Progenitor cell of endocrine pancreas (in vitro differentiated cells): ENCODE data around the gene PAQR8. TPM values are rescaled to one million over a fixed set of nuclear protein-coding genes. Genes with fewer than 3 reads are reported as not detected.

ENCODE experiments used
- DNase-seq: peaks from one replicate; pipeline ENCODE4 v3.0.0; 2021; ENCODE audit warnings: low spot score; ENCODE audit not compliant: unreplicated experiment
- H3K27ac Mint-ChIP-seq: 2 replicates; pipeline ENCODE4 v1.8.0; 2021; ENCODE audit warnings: mild to moderate bottlenecking, moderate library complexity, mixed read lengths
- H3K27me3 Mint-ChIP-seq: 2 replicates; pipeline ENCODE4 v1.8.0; 2021; ENCODE audit warnings: mixed read lengths
- H3K36me3 Mint-ChIP-seq: 2 replicates; pipeline ENCODE4 v1.8.0; 2022; ENCODE audit warnings: mixed read lengths; ENCODE audit not compliant: insufficient read depth
- H3K4me1 Mint-ChIP-seq: 2 replicates; pipeline ENCODE4 v1.8.0; 2021; ENCODE audit warnings: low read depth, mixed read lengths
- H3K4me3 Mint-ChIP-seq: 2 replicates; pipeline ENCODE4 v1.8.0; 2021; ENCODE audit warnings: low read depth, mild to moderate bottlenecking, moderate library complexity, mixed read lengths
- H3K9me3 Mint-ChIP-seq: 2 replicates; pipeline ENCODE4 v1.8.0; 2021; ENCODE audit warnings: low read depth, mixed read lengths
- CTCF ChIP-seq: fragments of 200-600 bp; sonication (generic); IDR thresholded peaks from one replicate; pipeline ENCODE4 v1.5.0; 2021; ENCODE audit warnings: antibody characterized with exemption, mild to moderate bottlenecking; ENCODE audit not compliant: unreplicated experiment
- total RNA-seq: library from RNA; stranded (reverse); gene quantifications from 2 replicates; pipeline ENCODE4 v1.2.1, GENCODE V29; 2021

The PAQR8 gene
- total RNA-seq, 1 donor from 2014 or later = 13.9 TPM

DNA sequence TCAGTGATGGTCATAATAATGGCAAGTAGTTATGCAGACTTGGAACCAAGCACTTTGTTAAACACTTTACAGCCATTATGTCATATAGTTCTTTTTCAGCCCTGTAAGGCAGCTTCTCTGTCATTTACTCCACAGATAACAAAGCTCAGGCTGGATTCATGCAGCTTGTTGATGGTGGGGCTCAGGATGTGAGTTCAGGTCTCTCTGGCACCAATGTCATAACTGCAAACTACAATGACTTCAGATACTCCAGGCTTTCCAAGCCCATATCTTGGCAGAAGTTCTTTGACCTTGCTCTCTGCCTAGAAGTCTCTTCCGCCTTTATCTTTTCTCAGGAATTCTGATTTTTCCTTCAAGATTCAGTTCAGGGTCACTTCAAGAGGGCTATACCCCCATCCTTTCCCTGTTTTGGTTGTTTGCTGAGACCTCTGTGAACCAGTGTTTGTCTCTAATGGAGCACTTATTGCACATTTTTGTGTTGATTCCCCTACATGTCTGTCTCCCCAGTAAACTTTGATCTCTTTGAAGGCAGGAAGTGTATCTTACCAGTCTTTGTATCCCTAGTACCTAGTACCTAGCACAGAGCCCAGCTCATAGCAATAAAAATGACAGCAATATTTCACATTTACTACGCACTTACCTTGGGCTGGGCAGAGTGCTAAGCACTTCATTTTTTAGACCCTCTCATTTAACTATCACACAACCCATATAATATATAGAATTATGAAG, 38.5 kb downstream of the PAQR8 start:
- DNase-seq = no peak
- Mint-ChIP-seq H3K27me3 (no peaks in the 10 kb centered on the region), H3K4me1 (peaks cover 15% of the 10 kb centered on the region), H3K4me3 (no peak overlapping the region), H3K9me3 (no peaks in the 10 kb centered on the region), H3K36me3 (peaks cover 2% of the 10 kb centered on the region), H3K27ac (no peak overlapping the region)
- no peak for TF ChIP-seq CTCF

DNA sequence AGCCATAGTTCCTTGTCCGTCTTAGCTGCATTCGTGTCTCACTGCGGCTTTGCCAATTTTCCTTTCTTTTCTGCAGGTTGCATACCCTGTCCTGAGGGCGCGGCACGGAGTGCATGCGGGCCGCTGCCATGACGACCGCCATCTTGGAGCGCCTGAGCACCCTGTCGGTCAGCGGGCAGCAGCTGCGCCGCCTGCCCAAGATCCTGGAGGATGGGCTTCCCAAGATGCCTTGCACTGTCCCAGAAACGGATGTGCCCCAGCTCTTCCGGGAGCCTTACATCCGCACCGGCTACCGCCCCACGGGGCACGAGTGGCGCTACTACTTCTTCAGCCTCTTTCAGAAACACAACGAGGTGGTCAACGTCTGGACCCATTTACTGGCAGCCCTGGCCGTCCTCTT, 41.1 kb downstream of the PAQR8 start:
- no peaks in the 10 kb centered on the region for H3K27me3 Mint-ChIP-seq
- H3K36me3 Mint-ChIP-seq = peaks cover 2% of the 10 kb centered on the region

DNA sequence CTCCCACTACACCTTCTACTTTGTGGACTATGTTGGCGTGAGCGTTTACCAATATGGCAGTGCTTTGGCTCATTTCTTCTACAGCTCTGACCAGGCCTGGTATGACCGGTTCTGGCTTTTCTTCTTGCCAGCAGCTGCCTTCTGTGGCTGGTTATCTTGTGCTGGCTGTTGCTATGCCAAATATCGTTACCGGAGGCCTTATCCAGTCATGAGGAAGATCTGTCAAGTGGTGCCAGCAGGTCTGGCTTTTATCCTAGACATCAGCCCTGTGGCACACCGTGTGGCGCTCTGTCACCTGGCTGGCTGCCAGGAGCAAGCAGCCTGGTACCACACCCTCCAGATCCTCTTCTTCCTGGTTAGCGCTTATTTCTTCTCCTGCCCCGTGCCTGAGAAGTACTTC, 41.7 kb downstream of the PAQR8 start:
- no peak for DNase-seq
- Mint-ChIP-seq H3K9me3 (no peaks in the 10 kb centered on the region), H3K27ac (no peak overlapping the region), H3K4me3 (no peak overlapping the region), H3K27me3 (no peaks in the 10 kb centered on the region), H3K4me1 (peaks cover 1% of the 10 kb centered on the region), H3K36me3 (peaks cover 2% of the 10 kb centered on the region)
- TF ChIP-seq CTCF = no peak

More for the DNA sequence above, 41.1 kb downstream of the PAQR8 start:
- TF ChIP-seq CTCF = no peak
- Mint-ChIP-seq H3K27ac (no peak overlapping the region), H3K9me3 (no peaks in the 10 kb centered on the region), H3K4me1 (peaks cover 1% of the 10 kb centered on the region), H3K4me3 (no peak overlapping the region)
- DNase-seq = no peak

GRCh38 chr6:52405243-52405642, 43.3 kb downstream of the PAQR8 start:
- no peak for DNase-seq
- Mint-ChIP-seq H3K4me1 (no peaks in the 10 kb centered on the region), H3K36me3 (peaks cover 2% of the 10 kb centered on the region), H3K9me3 (no peaks in the 10 kb centered on the region), H3K4me3 (no peak overlapping the region), H3K27ac (no peak overlapping the region), H3K27me3 (no peaks in the 10 kb centered on the region)
- no peak for TF ChIP-seq CTCF

GRCh38 chr6:52407467-52407866, 45.5 kb downstream of the PAQR8 start:
- peaks cover 2% of the 10 kb centered on the region for H3K36me3 Mint-ChIP-seq
- H3K27ac Mint-ChIP-seq = no peak overlapping the region
- peak; percentile 60 for TF ChIP-seq CTCF
- H3K4me3 Mint-ChIP-seq = no peak overlapping the region
- H3K9me3 Mint-ChIP-seq = no peaks in the 10 kb centered on the region
- H3K4me1 Mint-ChIP-seq = no peaks in the 10 kb centered on the region
- H3K27me3 Mint-ChIP-seq = no peaks in the 10 kb centered on the region
- no peak for DNase-seq
